Astrocyte of the hippocampus (primary cell): Measurements from ENCODE around the gene TMEM260.
"Not testable (repeated sequence)": the region's sequence is repeated elsewhere in the genome, so short reads cannot be mapped to it uniquely, and the experiment has no call there.

ENCODE experiments used
- DNase-seq: peaks from one replicate; pipeline ENCODE4 v3.0.0; 2011; ENCODE audit warnings: low read depth, low spot score

The TMEM260 gene

DNA sequence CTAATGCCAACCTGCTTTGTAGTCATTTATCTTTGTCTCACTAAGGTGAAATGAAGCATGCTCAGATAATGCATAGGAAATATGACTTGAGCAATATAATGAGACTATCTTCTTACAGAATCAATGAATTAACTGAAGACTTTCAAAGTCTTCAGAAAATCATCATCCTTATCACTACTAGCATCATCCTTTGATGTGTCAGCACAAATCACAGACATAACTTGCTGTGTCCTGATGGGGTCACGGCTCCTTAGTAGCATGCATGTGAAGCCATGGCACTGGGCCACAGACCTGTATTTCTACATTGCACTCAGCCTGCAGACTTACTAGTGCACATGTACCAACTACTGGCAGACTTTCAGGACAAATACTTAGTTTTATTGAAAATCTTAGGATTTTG is 18.9 kb downstream of the TMEM260 start:
- no peak for DNase-seq

DNA sequence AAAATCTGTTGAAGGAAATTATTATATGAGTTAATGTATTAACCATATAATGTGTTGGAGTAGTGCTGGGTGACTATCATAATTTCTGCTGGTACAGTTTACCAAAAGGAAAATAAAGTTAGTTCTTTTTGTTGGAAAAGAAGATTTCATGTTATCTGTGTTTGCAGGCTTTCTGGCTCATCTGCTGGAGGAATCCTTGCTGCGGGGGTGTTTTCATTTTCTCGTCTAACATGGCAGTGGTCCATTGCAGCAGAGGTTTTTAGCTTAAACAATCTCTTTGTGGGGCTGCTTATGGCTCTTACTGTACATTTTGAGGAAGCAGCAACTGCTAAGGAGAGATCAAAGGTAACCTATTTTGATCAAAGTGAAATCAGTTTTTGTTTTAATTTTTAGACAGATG is 24.1 kb downstream of the TMEM260 start:
- no peak for DNase-seq

DNA sequence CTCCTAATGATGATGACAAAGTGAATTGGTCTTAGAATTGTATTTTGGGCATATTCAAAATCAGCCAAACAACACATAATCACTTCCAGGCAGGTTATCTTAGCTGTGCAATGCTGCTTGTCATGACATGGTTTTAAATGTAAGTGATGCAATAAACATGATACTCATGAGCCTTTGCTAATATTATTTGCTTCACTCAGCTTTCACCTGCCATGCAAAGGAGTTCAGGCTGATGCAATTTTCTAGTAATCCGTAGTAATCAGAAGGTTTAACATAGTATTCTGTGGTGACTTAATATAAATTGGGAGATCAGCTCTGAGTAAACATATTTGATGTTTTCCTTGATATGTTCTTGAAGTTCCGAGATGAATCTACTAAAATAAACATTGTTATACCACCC is 29.1 kb downstream of the TMEM260 start:
- no peak for DNase-seq

GRCh38 chr14:56611663-56612062 is 32.1 kb downstream of the TMEM260 start:
- not testable (repeated sequence) for DNase-seq

- no peak for DNase-seq
Measured at GRCh38 chr14:56617084-56617483, 37.5 kb downstream of the TMEM260 start.

GRCh38 chr14:56630707-56631106 is 51.1 kb downstream of the TMEM260 start:
- peak; percentile 37 for DNase-seq

DNA sequence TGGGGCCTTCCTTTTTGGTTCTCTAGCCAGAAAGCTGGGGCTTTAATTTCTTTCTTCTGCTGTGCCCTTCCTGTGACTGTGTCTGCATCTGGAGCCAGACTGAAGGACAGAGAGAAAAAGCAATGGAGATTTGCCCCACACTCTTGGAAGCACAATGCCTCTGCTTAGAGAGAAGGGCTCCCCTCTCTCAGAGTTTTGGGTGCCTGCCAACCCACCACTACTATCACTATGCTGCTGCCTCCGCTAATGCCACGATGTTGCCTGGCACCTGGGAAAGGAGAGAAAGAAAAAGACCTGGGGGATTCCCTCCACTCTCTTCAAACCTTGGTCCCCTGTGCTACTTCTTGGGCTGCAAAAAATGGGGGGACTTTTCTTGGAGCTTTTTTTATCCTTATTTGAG is 52.6 kb downstream of the TMEM260 start:
- no peak for DNase-seq

DNA sequence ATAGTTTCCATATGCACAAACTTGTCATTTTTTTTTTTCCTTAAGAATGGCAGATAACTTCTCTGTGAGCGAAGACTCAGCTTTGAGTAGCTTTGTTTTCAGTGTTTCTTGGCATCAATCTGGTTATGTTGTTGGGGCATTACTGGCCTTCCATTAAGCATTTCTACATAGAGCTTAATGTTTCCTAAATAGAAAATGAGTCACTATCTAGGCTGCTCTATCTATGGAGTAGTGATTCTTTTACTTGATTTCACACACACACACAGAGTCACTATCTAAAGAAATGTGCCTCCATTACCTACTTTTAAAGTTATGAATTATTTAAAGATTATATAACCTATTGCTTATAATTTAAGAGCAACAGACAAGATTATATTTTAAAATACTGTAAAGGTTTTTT is 53.9 kb downstream of the TMEM260 start:
- no peak for DNase-seq

DNA sequence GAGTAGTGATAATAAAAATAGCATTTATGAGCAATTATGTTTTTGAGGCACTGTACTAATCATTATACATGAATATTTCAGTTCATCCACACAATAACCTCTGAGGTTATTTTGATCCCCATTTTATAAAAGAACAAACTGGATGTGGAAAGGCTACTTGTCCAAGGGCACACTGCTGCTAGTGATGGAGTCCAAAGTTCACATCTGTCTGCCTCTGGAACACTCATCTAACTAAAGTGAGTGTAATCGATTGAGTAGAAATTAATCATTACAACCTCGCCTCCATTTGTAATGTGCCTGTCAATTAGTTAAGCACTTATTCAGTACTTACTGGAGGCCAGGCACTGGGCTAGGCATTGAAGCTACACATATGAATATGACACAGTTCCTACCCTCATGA is 55.4 kb downstream of the TMEM260 start:
- DNase-seq, result no peak

- DNase-seq, result no peak
Measured at GRCh38 chr14:56647493-56647892, 67.9 kb downstream of the TMEM260 start.

DNA sequence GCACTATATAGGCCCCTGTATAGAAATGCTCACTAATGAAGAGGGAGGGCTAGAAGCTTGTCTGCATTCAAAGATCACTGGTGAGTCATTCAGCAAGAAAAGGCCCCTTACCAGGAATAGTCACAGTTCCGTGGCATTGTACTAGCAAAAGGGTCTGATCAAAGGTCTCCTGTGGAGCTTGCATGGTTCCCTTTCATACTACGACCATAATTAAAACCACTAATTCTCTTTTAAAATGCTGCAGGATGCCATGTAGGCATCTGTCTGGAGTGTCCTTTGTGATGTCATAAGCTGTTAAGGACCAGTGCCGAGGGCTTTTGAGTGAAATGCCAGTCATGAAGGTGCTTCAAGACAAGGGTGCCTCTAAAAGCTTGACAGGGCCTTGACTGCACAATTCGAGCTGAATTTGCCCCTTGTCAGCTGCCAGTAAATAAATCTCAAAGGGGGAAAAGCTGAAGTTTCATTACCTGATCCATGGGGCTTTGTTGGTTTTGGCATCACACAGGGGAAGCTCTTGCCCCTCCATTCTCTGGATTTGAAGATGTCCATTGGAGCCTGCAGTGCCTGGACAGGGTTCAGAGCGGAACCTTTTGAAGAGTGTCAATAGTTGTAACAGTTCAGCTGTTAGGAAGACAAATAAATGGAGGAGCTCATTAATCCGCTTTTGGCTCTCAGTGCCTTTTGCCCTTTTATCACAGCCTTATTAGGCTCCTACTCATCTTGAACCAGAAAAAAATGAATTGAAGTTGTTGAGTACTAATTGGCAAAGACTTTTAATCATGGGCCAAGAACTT is 69.1 kb downstream of the TMEM260 start:
- DNase-seq, result peak; percentile 61

- no peak for DNase-seq
Measured at GRCh38 chr14:56649382-56649781, 69.8 kb downstream of the TMEM260 start.

DNA sequence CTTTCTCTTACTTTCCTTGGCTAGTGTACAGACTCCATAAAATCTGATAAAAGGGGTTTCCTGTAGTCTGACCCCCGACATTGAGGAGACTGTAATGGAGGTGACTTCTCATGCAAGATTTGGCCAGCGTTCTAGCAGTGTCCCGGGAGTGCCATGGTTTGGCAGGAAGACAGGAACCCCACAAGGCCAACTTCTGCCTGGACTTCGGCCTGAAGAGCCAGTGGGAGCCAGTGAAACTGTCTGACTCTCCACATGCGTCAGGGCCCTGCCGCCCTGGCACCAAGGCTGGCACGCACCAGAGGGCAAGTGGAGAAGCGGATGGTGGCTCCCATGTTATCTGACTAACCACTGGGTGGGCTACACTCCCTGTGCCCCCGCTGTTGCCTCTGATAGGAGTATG is 70.5 kb downstream of the TMEM260 start:
- DNase-seq, result no peak

DNA sequence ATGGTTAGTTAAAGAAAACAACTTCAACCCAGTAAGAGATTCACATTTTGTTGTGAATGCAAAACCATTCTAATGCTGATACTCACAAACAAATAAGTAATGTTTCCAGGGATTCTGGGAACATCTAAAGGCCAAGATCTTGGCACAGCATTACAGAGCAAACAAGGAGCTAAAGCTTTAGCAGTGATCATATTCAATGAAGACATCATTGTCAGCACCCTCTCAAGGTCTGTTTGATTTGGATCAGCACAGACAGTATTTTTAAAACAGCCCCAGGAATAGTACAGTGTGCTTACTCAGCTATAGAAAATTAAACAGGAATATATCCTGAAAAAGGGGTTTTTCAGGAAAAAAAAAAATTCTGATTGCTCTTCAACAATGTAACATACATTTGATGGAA is 71.4 kb downstream of the TMEM260 start:
- no peak for DNase-seq

- peak; percentile 76 for DNase-seq
Measured at GRCh38 chr14:56657604-56658003, 78.0 kb downstream of the TMEM260 start.

DNA sequence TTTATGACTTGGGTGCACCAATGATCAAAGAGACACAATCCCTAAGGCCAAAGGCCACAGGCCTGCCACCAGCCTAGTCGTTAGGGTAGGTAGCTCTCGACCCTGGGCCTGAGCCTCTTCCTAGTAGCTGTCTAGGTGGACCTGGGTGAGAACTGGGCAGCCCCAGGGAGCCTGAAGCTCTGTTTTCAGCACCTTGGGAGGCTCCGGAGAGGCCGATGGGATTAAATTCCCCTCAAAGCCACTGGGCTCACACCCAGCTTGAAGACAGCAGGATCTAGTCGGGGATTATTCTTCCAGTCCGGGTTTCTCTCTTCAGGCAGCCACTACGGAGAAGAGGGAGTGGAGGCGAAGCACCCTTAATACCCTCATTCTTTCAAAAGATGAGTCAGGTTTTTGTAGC is 79.8 kb downstream of the TMEM260 start:
- no peak for DNase-seq

DNA sequence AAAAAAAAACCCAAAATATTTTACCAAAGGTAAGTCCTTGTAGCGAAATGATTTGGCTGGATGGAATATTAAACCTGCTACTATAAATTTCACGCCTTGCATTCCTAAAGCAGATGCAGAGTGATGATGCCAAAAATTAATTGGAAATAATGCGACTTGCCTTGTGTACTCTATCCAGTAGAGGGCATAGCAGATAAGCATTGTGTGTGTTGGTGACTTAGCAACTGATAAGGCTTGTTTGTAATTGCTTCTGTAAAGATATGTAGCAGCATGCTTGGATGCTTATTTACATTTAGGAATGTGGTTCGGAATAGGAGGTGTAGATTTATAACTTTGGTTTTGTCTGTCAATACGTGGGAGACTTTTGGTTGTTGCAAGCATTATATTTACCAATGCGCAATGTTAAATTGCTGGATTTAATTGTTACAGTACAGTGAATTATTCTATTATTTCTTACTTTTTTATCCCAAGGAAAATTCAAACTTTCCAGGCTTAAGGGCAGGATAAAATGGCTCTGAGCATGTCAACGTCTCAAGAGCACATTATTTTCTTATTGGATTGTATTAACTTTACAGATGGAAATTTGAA is 80.5 kb downstream of the TMEM260 start:
- peak; percentile 66 for DNase-seq

DNA sequence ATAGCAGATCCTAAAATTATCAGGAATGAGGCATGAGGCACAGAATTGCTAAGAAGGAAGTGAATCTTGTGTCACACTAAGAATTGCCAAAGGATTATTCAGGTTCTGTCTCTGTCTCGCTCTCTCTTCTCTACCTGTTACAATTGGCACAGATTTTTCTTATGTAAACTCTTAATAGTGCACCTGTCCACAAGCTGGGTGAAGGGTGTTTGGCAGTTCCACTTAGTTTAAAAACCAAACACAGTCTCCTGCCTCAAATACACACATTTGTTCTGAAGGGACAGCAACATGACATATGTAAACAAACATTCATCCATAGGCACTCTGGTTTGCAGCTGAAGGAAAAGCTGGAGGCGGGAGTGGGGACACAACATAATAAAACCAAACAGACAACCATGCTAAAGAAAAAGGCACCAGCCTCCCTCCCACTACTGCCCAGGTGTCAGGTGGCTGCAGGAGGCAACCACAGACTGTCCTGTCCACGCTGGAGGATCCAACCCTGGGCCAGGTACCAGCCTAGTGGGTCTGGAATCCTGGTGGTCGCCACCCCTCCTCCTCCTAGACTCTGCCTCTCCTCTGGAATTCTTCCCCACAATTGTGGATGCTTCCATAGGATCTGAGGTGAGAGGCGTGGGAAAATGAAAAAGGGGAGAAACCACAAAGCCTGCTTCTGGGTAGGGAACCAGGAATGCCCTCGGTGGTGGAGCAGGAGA is 81.2 kb downstream of the TMEM260 start:
- DNase-seq, result no peak

GRCh38 chr14:56661478-56661877 is 81.9 kb downstream of the TMEM260 start:
- DNase-seq, result no peak

- no peak for DNase-seq
Measured at GRCh38 chr14:56664811-56665421, 85.3 kb downstream of the TMEM260 start.

DNA sequence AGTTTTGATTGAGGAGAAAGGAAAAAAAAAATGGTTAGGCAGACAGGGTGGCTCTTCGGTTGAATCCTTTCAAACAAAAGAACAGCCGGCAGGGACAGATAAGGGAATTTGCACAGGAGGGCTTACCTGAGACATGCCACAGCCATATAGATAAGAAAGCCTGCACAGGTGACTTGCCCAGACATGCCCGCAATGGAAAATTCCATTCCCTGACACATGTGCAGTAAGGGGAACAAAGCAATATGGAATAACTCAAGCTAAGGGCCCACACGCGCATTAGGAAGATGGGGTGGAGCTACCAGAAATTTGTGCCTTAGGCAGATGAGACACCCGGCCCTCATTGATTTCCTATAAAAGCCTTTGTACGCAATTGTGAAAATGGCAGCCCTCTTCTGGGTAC is 86.7 kb downstream of the TMEM260 start:
- DNase-seq, result no peak

DNA sequence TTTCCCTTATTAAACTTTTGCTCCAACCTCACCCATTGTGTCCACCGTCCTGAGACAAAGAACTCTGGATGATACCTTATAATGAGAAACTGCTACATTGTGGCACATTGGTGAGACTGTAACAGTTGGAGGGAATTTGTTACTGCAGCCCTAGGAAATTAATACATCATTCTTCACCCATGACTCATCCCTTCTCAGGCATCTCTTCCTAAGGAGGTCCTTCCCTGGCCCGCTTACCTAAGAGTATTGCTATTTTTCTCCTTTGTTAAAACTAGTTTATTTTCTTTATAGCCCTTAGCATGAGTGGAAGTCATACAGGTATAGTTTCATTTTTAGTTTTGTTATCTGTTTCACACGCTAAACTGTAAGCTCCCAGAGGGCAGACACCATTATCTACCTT is 87.1 kb downstream of the TMEM260 start:
- peak; percentile 84 for DNase-seq
